Measurements from ENCODE around the gene SERPINB6.
"Not testable (repeated sequence)": the region's sequence is repeated elsewhere in the genome, so short reads cannot be mapped to it uniquely, and the experiment has no call there.

SERPINB6 gene

GRCh38 chr6:2932911-2933310 lies 38.5 kb downstream of the SERPINB6 start:
- not testable (repeated sequence) for DNase-seq

GRCh38 chr6:2931970-2932748 lies 39.2 kb downstream of the SERPINB6 start:
- DNase-seq: peak; percentile 79 to 80

GRCh38 chr6:2931055-2931454 lies 40.3 kb downstream of the SERPINB6 start:
- no peak for DNase-seq

GRCh38 chr6:2927931-2928330 lies 43.4 kb downstream of the SERPINB6 start:
- DNase-seq: not testable (repeated sequence)

GRCh38 chr6:2925842-2926747 lies 45.3 kb downstream of the SERPINB6 start:
- not testable (repeated sequence) for DNase-seq

DNA sequence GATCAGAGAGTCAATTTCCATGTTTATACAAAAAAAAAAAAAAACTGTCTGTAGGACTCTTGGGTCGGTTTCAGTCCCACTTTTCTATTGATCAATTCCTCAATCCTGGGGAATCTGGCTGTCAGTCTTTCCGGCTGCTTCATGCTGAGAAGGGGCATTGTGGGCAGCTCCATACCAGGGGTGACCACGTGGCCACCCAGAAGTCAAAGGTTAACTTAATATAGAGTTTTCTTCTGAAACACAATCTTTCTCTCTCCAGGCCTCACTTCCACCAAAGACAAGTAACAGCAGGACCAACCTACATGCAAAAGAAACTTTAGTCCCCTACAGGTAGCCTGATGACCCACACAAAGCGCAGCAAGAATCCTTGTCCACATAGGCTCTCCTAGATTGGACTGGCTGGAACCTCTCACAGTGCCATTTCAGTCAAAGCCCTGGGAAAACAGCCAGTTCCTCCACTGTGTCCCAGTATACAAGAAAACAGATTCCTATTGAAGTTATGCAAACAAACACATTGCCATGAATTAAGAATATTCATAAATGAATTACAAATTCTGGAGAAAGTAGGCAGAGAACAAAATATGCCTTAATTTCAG lies 49.7 kb downstream of the SERPINB6 start:
- no peak for DNase-seq

GRCh38 chr6:2920671-2921112 lies 50.7 kb downstream of the SERPINB6 start:
- no peak for DNase-seq

DNA sequence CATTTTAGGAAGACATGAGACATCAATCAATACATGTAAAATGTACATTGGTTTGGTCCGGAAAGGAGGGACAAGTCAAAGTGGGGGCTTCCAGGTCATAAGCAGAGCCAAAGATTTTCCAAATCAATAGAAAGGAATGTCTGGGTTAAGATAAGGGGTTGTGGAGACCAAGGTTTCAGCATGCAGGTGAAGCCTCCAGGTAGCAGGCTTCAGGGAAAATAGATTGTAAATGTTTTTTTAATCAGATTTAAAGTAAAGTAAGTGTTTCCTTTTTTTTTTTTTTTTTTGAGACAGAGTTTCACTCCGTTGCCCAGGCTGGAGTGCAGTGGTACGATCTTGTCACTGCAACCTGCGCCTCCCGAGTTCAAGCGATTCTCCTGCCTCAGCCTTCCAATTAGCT lies 51.5 kb downstream of the SERPINB6 start:
- no peak for DNase-seq

DNA sequence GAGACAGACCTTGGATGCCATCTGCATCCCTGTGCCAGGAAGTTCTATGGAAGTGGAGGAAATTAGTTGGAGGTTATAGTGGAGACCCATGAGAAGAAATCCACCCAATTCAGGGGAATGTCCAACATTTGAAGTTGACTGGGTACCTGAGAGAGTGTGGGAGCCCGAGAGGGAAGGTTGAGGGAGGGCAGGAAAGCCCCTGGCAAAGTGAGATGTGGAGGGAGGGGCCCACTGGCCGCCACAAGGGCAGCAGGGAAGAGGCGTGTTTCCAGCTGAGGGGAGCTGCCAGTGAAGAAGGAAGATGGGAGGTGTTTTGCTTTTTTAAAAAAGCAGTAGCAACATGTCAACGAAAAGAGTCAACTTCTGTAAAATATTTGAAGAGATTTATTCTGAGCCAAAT lies 52.0 kb downstream of the SERPINB6 start:
- DNase-seq: no peak

DNA sequence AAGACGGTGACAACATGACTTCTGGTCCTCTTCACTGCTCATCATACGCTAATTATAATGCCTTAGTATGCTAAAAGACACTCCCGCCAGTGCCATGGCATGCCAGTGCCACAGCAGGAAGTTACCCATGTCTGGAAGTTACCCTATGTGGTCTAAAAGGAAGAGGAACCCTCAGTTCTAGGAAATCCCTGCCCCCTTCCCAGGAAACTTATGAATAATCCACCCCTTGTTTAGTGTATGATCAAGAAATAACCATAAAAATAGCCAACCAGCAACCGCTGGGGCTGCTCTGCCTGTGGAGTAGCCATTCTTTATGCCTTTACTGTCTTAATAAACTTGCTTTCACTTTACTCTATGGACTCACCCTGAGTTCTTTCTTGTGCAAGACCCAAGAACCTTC lies 52.4 kb downstream of the SERPINB6 start:
- DNase-seq: peak; percentile 42 to 56

DNA sequence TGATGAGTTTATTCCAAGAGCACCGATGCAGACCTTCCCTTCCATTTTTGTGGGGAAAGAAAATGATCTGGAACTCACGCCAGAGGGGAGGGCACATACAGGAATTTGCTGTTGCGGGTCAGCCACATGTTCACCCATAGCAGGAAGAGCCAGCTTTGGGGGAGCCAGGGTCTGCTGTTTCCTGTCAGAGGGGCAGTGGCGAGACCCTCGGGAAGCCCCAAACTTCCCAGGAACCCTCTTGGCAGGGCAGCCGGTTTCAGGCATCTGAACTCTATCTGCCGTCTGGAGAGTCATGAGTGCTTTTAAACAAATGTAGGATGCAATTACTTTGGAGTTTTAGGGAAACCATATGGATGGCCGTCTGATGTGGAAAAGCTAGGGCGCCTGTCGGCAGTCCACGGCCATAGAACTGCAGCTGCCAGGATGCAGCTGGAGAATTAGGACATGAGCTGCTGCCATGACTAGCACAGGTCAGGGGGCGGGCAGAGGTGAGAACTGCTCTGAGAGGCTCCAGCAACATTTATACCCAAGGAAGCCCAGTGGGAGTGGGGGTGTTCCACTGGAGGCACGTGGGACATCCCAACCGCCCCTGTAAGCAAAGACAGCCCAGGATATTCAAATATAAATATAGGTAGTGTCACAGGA lies 53.4 kb downstream of the SERPINB6 start:
- no peak for DNase-seq

DNA sequence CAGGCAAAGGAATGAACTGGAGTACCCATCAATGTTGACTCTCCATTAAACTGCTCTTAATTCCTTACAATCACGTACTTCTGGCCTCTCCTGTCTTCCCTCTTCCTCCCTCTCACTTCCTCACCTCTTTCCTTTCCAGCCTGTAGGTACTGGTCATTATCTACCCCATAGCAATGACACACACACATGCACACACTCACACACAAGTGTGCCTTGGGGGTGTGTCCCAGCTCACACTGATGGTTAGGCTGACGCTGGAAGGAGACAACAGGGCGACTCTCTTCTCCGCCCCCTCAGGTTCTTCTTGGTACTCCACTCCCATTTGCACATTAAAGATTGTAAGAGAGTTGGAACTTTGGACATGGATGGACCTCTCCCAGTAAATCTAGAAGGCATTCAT lies 54.3 kb downstream of the SERPINB6 start:
- no peak for DNase-seq

DNA sequence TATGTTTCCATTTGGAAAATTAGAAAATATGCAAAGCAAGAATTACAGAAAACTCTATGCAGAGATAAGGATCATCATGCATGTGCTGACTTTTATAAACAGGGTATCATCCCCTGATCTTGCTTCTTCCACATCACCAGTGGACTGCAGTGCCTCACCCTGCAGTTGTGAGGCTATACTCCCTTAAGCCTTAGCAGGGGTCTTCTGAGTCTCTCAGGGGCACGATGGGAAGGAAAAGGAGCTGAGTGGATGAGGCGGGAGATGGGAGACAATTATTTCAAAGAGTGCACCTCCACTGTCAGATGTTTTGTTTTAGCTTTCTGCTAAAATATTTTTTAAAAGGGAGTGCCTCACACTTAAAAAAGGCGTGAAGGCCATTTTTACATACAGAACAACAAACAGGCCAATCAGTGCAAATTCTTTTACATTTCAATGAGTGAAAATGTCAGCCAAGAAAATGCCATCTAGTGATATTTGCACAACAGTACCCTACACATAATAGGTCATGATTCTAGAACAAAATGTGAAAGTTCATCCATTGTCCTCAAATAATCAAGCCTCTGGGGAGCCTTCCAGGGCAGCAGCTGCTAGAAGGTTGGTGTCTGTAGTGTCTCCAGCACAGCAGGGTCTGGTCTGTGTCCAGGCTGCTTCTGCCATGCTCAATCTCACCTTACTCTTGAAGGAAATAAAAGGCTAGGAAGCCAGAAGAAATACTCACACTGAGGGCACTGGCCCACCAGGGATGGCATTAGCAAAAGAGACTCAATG lies 55.0 kb downstream of the SERPINB6 start:
- DNase-seq: no peak

GRCh38 chr6:2915150-2915549 lies 56.2 kb downstream of the SERPINB6 start:
- no peak for DNase-seq

DNA sequence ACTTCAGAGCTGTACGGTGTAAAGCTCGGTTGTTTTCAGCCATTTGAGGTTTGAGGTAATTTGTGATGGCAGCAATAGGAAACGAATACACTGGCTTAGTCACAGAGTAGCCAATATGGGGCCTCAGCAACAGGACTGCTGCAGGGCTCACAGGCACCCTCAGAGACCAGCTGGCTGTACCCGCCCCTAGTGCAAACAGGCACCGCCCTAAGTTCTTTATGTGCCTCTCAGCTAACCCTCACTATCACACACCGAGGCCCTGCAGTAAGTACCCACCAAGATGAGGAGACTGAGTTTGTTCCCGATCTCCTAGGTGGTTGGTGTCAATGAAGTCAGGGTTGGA lies 57.1 kb downstream of the SERPINB6 start:
- DNase-seq: no peak

- no peak for DNase-seq
Observed at GRCh38 chr6:2913621-2914317, 57.6 kb downstream of the SERPINB6 start.

GRCh38 chr6:2911171-2911570 lies 60.2 kb downstream of the SERPINB6 start:
- DNase-seq: no peak

- DNase-seq: no peak
Observed at GRCh38 chr6:2909718-2910117, 61.6 kb downstream of the SERPINB6 start.

- not testable (repeated sequence) for DNase-seq
Observed at GRCh38 chr6:2909051-2909606, 62.2 kb downstream of the SERPINB6 start.

GRCh38 chr6:2908516-2908915 lies 62.9 kb downstream of the SERPINB6 start:
- DNase-seq: not testable (repeated sequence)
